Right renal pelvis (tissue), 4 donors: ENCODE results near the gene ADPRHL1. TPM values are rescaled to one million over a fixed set of nuclear protein-coding genes. Genes with fewer than 3 reads are reported as not detected.
"Not testable (repeated sequence)": the region's sequence is repeated elsewhere in the genome, so short reads cannot be mapped to it uniquely, and the experiment has no call there.

Experiments used
- DNase-seq, 4 donors: peaks; one replicate each; pipeline ENCODE4 v3.0.0-alpha.2; 2013; ENCODE audit warnings: low read depth in 4 of 4, low spot score in 3 of 4, missing footprints in 1 of 4
- polyA plus RNA-seq, 4 donors: library from polyadenylated mRNA; unstranded; fragments of 120-200 nt; gene quantifications; one replicate each; pipeline ENCODE4 v1.2.1, GENCODE V29; 2013; ENCODE audit not compliant: insufficient read length in 4 of 4

The ADPRHL1 gene
- polyA plus RNA-seq, 4 donors = 2.6 to 4.1 (median 3.7) TPM

GRCh38 chr13:113435907-113436306 lies 17.4 kb downstream of the ADPRHL1 start:
- not testable (repeated sequence) for DNase-seq

GRCh38 chr13:113433391-113433916 lies 19.8 kb downstream of the ADPRHL1 start:
- DNase-seq = no peak

GRCh38 chr13:113432506-113433270 lies 20.6 kb downstream of the ADPRHL1 start:
- DNase-seq = no peak

- DNase-seq = no peak
These were observed 22.1 kb downstream of the ADPRHL1 start for GRCh38 chr13:113431171-113431570.

GRCh38 chr13:113430378-113431110 lies 22.7 kb downstream of the ADPRHL1 start:
- DNase-seq = no peak

- no peak for DNase-seq
These were observed 23.7 kb downstream of the ADPRHL1 start for GRCh38 chr13:113429608-113429985.

GRCh38 chr13:113428871-113429607 lies 24.2 kb downstream of the ADPRHL1 start:
- DNase-seq = no peak

GRCh38 chr13:113428469-113428865 lies 24.8 kb downstream of the ADPRHL1 start:
- no peak for DNase-seq

GRCh38 chr13:113427562-113428468 lies 25.5 kb downstream of the ADPRHL1 start:
- no peak for DNase-seq

GRCh38 chr13:113426591-113426986 lies 26.7 kb downstream of the ADPRHL1 start:
- no peak for DNase-seq

GRCh38 chr13:113425941-113426590 lies 27.2 kb downstream of the ADPRHL1 start:
- DNase-seq = no peak

GRCh38 chr13:113423520-113424163 lies 29.6 kb downstream of the ADPRHL1 start:
- no peak for DNase-seq

- DNase-seq = no peak
These were observed 30.3 kb downstream of the ADPRHL1 start for GRCh38 chr13:113422807-113423519.

- peak in 1 of 4 donors; percentile 14 for DNase-seq
These were observed 31.5 kb downstream of the ADPRHL1 start for GRCh38 chr13:113421673-113422270.

GRCh38 chr13:113420833-113421600 lies 32.3 kb downstream of the ADPRHL1 start:
- DNase-seq = no peak

GRCh38 chr13:113420232-113420631 lies 33.1 kb downstream of the ADPRHL1 start:
- no peak for DNase-seq

GRCh38 chr13:113419531-113420193 lies 33.6 kb downstream of the ADPRHL1 start:
- no peak for DNase-seq
